IMR-90 (cell line): Measurements from ENCODE around the gene SLC2A14. TPM values are rescaled to one million over a fixed set of nuclear protein-coding genes. Genes with fewer than 3 reads are reported as not detected.
"Not testable (repeated sequence)": the region's sequence is repeated elsewhere in the genome, so short reads cannot be mapped to it uniquely, and the experiment has no call there.

Source experiments
- ATAC-seq: fragments of 200-7000 bp; cut with Tn5 transposase; 2 replicates; pipeline ENCODE4 v1.9.1; 2020; ENCODE audit warnings: low read depth, mild to moderate bottlenecking, moderate library complexity
- BruUV-seq: library from RNA; stranded (reverse); fragments of 400-500 nt; replicated peaks from 2 replicates; lab custom pipeline; 2021; lab: Mats Ljungman, UMichigan
- CTCF ChIA-PET: fragments of 300-600 bp; formaldehyde crosslinking; extraction: SDS; loops from one replicate; lab custom pipeline; 2021; ENCODE audit warnings: antibody characterized with exemption; lab: Yijun Ruan, JAX
- POLR2A ChIA-PET: fragments of 300-600 bp; sonication (Branson Sonifier 250); formaldehyde crosslinking; loops from one replicate; lab custom pipeline; 2022; ENCODE audit warnings: antibody characterized with exemption; ENCODE audit not compliant: unreplicated experiment; lab: Charles Lee
- DNase-seq: peaks from one replicate; pipeline ENCODE4 v3.0.0; 2013
- H2AFZ ChIP-seq: replicated peaks from 2 replicates; pipeline ENCODE3; 2013; ENCODE audit warnings: low read length, mild to moderate bottlenecking; ENCODE audit not compliant: poor library complexity
- H2AK5ac ChIP-seq: 2 replicates; pipeline ENCODE4 v1.6.1; 2013; ENCODE audit warnings: low read depth, low read length, inconsistent platforms
- H2AK9ac ChIP-seq: replicated peaks from 2 replicates; pipeline ENCODE3; 2013; ENCODE audit warnings: mild to moderate bottlenecking, low read depth, low read length, moderate library complexity; ENCODE audit not compliant: poor library complexity
- H2BK120ac ChIP-seq: 2 replicates; pipeline ENCODE4 v1.6.1; 2013; ENCODE audit warnings: low read depth, low read length, inconsistent platforms
- H2BK15ac ChIP-seq: 3 replicates; pipeline ENCODE4 v1.6.1; 2013; ENCODE audit warnings: low read depth, low read length, inconsistent platforms
- H2BK20ac ChIP-seq: 2 replicates; pipeline ENCODE4 v1.6.1; 2013; ENCODE audit warnings: low read depth, mild to moderate bottlenecking, inconsistent platforms, low read length, moderate library complexity
- H2BK5ac ChIP-seq: 2 replicates; pipeline ENCODE4 v1.6.1; 2013; ENCODE audit warnings: mild to moderate bottlenecking, low read depth, low read length, inconsistent platforms; ENCODE audit not compliant: poor library complexity, severe bottlenecking
- H3K14ac ChIP-seq: replicated peaks from 2 replicates; pipeline ENCODE4 v1.6.1; 2013; ENCODE audit warnings: low read depth, low read length, inconsistent platforms
- H3K18ac ChIP-seq: 2 replicates; pipeline ENCODE4 v1.6.1; 2013; ENCODE audit warnings: low read depth, low read length, control low read depth
- H3K23ac ChIP-seq: 2 replicates; pipeline ENCODE4 v1.6.1; 2013; ENCODE audit warnings: low read depth, low read length, inconsistent platforms
- H3K27ac ChIP-seq: 2 replicates; pipeline ENCODE4 v1.5.1; 2013; ENCODE audit warnings: mild to moderate bottlenecking, control low read depth, low read length; ENCODE audit not compliant: insufficient read depth
- H3K27me3 ChIP-seq: 2 replicates; pipeline ENCODE4 v1.6.1; 2013; ENCODE audit warnings: low read length; ENCODE audit not compliant: control insufficient read depth, insufficient read depth
- H3K36me3 ChIP-seq: 2 replicates; pipeline ENCODE4 v1.6.1; 2013; ENCODE audit warnings: low read length, mixed read lengths; ENCODE audit not compliant: control insufficient read depth, insufficient read depth
- H3K4ac ChIP-seq: 2 replicates; pipeline ENCODE4 v1.6.1; 2013; ENCODE audit warnings: low read depth, low read length, inconsistent platforms
- H3K4me1 ChIP-seq: 2 replicates; pipeline ENCODE4 v1.6.1; 2013; ENCODE audit warnings: low read length, mixed read lengths; ENCODE audit not compliant: control insufficient read depth, insufficient read depth
- H3K4me2 ChIP-seq: 2 replicates; pipeline ENCODE4 v1.6.1; 2013; ENCODE audit warnings: low read depth, mild to moderate bottlenecking, control low read depth, low read length, moderate library complexity
- H3K4me3 ChIP-seq: 2 replicates; pipeline ENCODE4 v1.5.1; 2013; ENCODE audit warnings: low read depth, mild to moderate bottlenecking, control low read depth, low read length, moderate library complexity; ENCODE audit not compliant: insufficient read depth
- H3K56ac ChIP-seq: 2 replicates; pipeline ENCODE4 v1.6.1; 2013; ENCODE audit warnings: low read length, inconsistent platforms; ENCODE audit not compliant: insufficient read depth; ENCODE audit errors: extremely low read depth
- H3K79me1 ChIP-seq, 2 experiments: 2 replicates each; pipeline ENCODE4 v1.6.1; 2013; ENCODE audit warnings: low read length in 2 of 2, inconsistent platforms in 1 of 2, low read depth in 1 of 2
- H3K9ac ChIP-seq: 2 replicates; pipeline ENCODE4 v1.6.1; 2013; ENCODE audit warnings: low read depth, low read length, control low read depth
- H3K9me1 ChIP-seq: 2 replicates; pipeline ENCODE4 v1.6.1; 2013; ENCODE audit warnings: low read length, inconsistent platforms; ENCODE audit not compliant: insufficient read depth
- H3K9me3 ChIP-seq: 2 replicates; pipeline ENCODE4 v1.6.1; 2013; ENCODE audit warnings: low read length; ENCODE audit not compliant: control insufficient read depth, insufficient read depth
- H4K20me1 ChIP-seq: 2 replicates; pipeline ENCODE4 v1.6.1; 2013; ENCODE audit warnings: low read length, inconsistent platforms; ENCODE audit not compliant: insufficient read depth
- H4K5ac ChIP-seq: 2 replicates; pipeline ENCODE4 v1.6.1; 2013; ENCODE audit warnings: mild to moderate bottlenecking, low read depth, low read length, control low read depth
- H4K8ac ChIP-seq, 2 experiments: 2 replicates each; pipeline ENCODE4 v1.6.1; 2013; ENCODE audit warnings: low read depth in 2 of 2, low read length in 2 of 2, control low read depth in 1 of 2, inconsistent platforms in 1 of 2
- H4K91ac ChIP-seq: 2 replicates; pipeline ENCODE4 v1.6.1; 2013; ENCODE audit warnings: low read depth, low read length, inconsistent platforms; ENCODE audit not compliant: insufficient read depth
- MAZ ChIP-seq: IDR thresholded peaks from 2 replicates; pipeline ENCODE4 v1.6.1; 2012; ENCODE audit warnings: low read depth, mild to moderate bottlenecking, low read length, improper control_type of control experiment, moderate library complexity, borderline replicate concordance
- POLR2A ChIP-seq: IDR thresholded peaks from 2 replicates; pipeline ENCODE4 v1.6.1; 2012; ENCODE audit warnings: mild to moderate bottlenecking, low read depth, low read length
- RFX5 ChIP-seq: IDR thresholded peaks from 2 replicates; pipeline ENCODE4 v1.8.0; 2012; ENCODE audit warnings: low read depth, mild to moderate bottlenecking, low read length, moderate library complexity
- SMC3 ChIP-seq: fragments of 150-350 bp; IDR thresholded peaks from 2 replicates; pipeline ENCODE4 v1.6.1; 2016; ENCODE audit warnings: low read depth, mild to moderate bottlenecking, antibody characterized with exemption, low read length, moderate library complexity
- WGBS, 2 experiments: methylation state at CpG; one replicate each; pipeline versions ENCODE4 v1.1.5 to v1.1.7; 2013; ENCODE audit warnings: missing lambda C conversion rate in 2 of 2; ENCODE audit not compliant: insufficient read length in 1 of 2; ENCODE audit errors: extremely low coverage in 2 of 2; 5-methylcytosine and 5-hydroxymethylcytosine counted together
- dilution Hi-C: fragments of 300-500 bp; cut with HindIII; formaldehyde crosslinking; loops from one replicate; pipeline ENCODE4 v1.14.3; 2018; ENCODE audit warnings: low sequenced_read_pairs; ENCODE audit not compliant: unreplicated experiment
- in situ Hi-C: fragments of 300-500 bp; cut with MboI; formaldehyde crosslinking; loops from 3 replicates; pipeline ENCODE4 v1.14.3; 2019; ENCODE audit warnings: low sequenced_read_pairs, inconsistent platforms, mixed read lengths
- intact Hi-C: fragments of 100-400 bp; cut with micrococcal nuclease; formaldehyde crosslinking; loops from 2 replicates; pipeline ENCODE4 v1.10.0; 2022
- polyA plus RNA-seq, 3 experiments: library from polyadenylated mRNA; depleted of rRNA; stranded (reverse); fragments of >200 nt; gene quantifications; 2 replicates each; pipeline ENCODE4 v1.2.3, GENCODE V29; 2012; ENCODE audit warnings: low replicate concordance in 1 of 3
- total RNA-seq: library from RNA; depleted of rRNA; stranded (reverse); fragments of >200 nt; gene quantifications from 2 replicates; pipeline ENCODE4 v1.2.3, GENCODE V29; 2012

SLC2A14 gene
- total and polyA plus RNA-seq, 2 of the 4 experiments (the other 2 are of a cell fraction): 0.05 TPM; not detected in 1

- CTCF ChIA-PET: no interaction called here
- dilution Hi-C loops: no loop called here
Measured at GRCh38 chr12:7884689-7885088, 12.0 kb upstream of the SLC2A14 start.

DNA sequence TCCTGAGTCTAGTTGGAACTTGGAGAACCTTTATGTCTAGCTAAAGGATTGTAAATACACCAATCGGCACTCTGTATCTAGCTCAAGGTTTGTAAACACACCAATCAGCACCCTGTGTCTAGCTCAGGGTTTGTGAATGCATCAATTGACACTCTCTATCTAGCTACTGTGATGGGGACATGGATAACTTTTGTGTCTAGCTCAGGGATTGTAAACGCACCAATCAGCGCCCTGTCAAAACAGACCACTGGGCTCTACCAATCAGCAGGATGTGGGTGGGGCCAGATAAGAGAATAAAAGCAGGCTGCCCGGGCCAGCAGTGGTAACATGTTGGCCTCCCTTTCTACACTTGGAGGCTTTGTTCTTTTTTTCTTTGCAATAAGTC, 9.0 kb upstream of the SLC2A14 start:
- H3K56ac ChIP-seq, H3K23ac ChIP-seq, H3K36me3 ChIP-seq, H2BK5ac ChIP-seq, dilution Hi-C loops, in situ Hi-C loops, H2AK5ac ChIP-seq, H4K8ac ChIP-seq, H3K27me3 ChIP-seq, DNase-seq, H4K5ac ChIP-seq, H3K4me3 ChIP-seq, H2BK120ac ChIP-seq, H2BK15ac ChIP-seq, H3K9ac ChIP-seq, H3K27ac ChIP-seq, H3K4me1 ChIP-seq, H3K14ac ChIP-seq, H4K20me1 ChIP-seq, H3K4ac ChIP-seq, H2AFZ ChIP-seq, H3K9me1 ChIP-seq, H2AK9ac ChIP-seq, ATAC-seq, H3K79me1 ChIP-seq, CTCF ChIA-PET, H4K91ac ChIP-seq, H3K9me3 ChIP-seq, H3K18ac ChIP-seq, H3K4me2 ChIP-seq, BruUV-seq, intact Hi-C loops, H2BK20ac ChIP-seq: not testable (repeated sequence)
- POLR2A ChIA-PET: interaction anchor here (0.6 kb wide), 1 partner anchor 55 kb away, joined by 3 read pairs; no protein-coding TSS in a partner anchor
- no CpG with 5 or more reads among the region's 4 CpGs for WGBS, 2 experiments

More at GRCh38 chr12:7884689-7885088, 12.0 kb upstream of the SLC2A14 start:
- Histone ChIP-seq H2AFZ (no peak overlapping the region), H2BK15ac (no peak overlapping the region), H3K18ac (no peak overlapping the region), H3K4me2 (no peak overlapping the region), H3K14ac (no peak overlapping the region), H3K27me3 (no peaks in the 10 kb centered on the region), H3K4ac (no peak overlapping the region), H2AK5ac (no peak overlapping the region), H2BK5ac (no peak overlapping the region), H3K36me3 (no peaks in the 10 kb centered on the region), H3K4me1 (no peaks in the 10 kb centered on the region), H3K9me3 (no peaks in the 10 kb centered on the region), H3K27ac (no peak overlapping the region), H4K8ac (no peak overlapping the region), H4K20me1 (no peaks in the 10 kb centered on the region), H3K4me3 (no peak overlapping the region), H3K9ac (no peak overlapping the region), H3K23ac (no peak overlapping the region), H3K79me1 (no peaks in the 10 kb centered on the region), H3K9me1 (no peaks in the 10 kb centered on the region), H2AK9ac (no peak overlapping the region), H3K56ac (no peak overlapping the region), H2BK20ac (no peak overlapping the region), H2BK120ac (no peak overlapping the region), H4K91ac (no peak overlapping the region), H4K5ac (no peak overlapping the region)
- TF ChIP-seq SMC3: no peak
- no peak for TF ChIP-seq MAZ
- TF ChIP-seq POLR2A: no peak
- no peak for TF ChIP-seq RFX5
- in situ Hi-C loops: no loop called here
- intact Hi-C loops: no loop called here
- POLR2A ChIA-PET: no interaction called here
- ATAC-seq (no peak), DNase-seq (no peak)
- no TSS peak for BruUV-seq
- WGBS, 2 experiments: no CpG with 5 or more reads among the region's 3 CpGs
